Ascending aorta (tissue), 2 donors: ENCODE results near the gene FLNB. TPM values are rescaled to one million over a fixed set of nuclear protein-coding genes. Genes with fewer than 3 reads are reported as not detected.

Source experiments
- DNase-seq, 2 donors: peaks; one replicate each; pipeline ENCODE4 v3.0.0-alpha.2; 2019; ENCODE audit warnings: low spot score in 2 of 2
- H3K27ac ChIP-seq, 2 donors: fragments of 200-600 bp; sonication (generic); one replicate each; pipeline ENCODE4 v1.5.1; 2016 to 2017; ENCODE audit warnings: mild to moderate bottlenecking in 1 of 2
- H3K27me3 ChIP-seq: fragments of 200-600 bp; sonication (generic); one replicate; pipeline ENCODE4 v1.5.1; 2017
- H3K36me3 ChIP-seq, 2 donors: fragments of 200-600 bp; sonication (generic); one replicate each; pipeline ENCODE4 v1.5.1; 2016
- H3K4me1 ChIP-seq, 2 donors: fragments of 200-600 bp; sonication (generic); one replicate each; pipeline ENCODE4 v1.5.1; 2016 to 2017; ENCODE audit warnings: mild to moderate bottlenecking in 1 of 2
- H3K4me3 ChIP-seq, 2 donors: fragments of 200-600 bp; sonication (generic); one replicate each; pipeline ENCODE4 v1.5.1; 2016 to 2017; ENCODE audit warnings: mild to moderate bottlenecking in 1 of 2
- H3K9me3 ChIP-seq, 2 donors: fragments of 200-600 bp; sonication (generic); one replicate each; pipeline ENCODE4 v1.5.1; 2016
- CTCF ChIP-seq, 3 experiments: fragments of 200-600 bp in 2 of 3; fragments of 450-650 bp in 1 of 3; sonication (generic) in 2 of 3; IDR thresholded peaks; one replicate each; pipeline ENCODE4 v1.5.1; 2016 to 2019; ENCODE audit warnings: antibody characterized with exemption in 3 of 3, mild to moderate bottlenecking in 1 of 3, moderate library complexity in 1 of 3
- intact Hi-C: fragments of 100-400 bp; cut with DNase I; formaldehyde crosslinking; loops from one replicate; pipeline ENCODE4 v1.15.1; 2023
- total RNA-seq: library from RNA; depleted of rRNA; stranded (reverse); fragments of >200 nt; gene quantifications from one replicate; pipeline ENCODE4 v1.1.0, GENCODE V29; 2016

FLNB gene
- total RNA-seq, 1 donor from 2014 or later: 144 TPM

GRCh38 chr3:58020783-58021071 is 12.5 kb downstream of the FLNB start:
- H3K9me3 ChIP-seq: no peaks in the 10 kb centered on the region
- no peaks in the 10 kb centered on the region for H3K36me3 ChIP-seq
- H3K27me3 ChIP-seq: no peaks in the 10 kb centered on the region
- no peak for DNase-seq
- intact Hi-C loops: no loop called here
- TF ChIP-seq CTCF (IDR thresholded peaks at IDR 0.05): no peak
- peak overlapping the region in 1 of 2 donors; percentile 29 for H3K4me3 ChIP-seq
- peak overlapping the region; percentile 70 to 78 for H3K27ac ChIP-seq
- peaks cover 4 to 60% of the 10 kb centered on the region in 2 donors for H3K4me1 ChIP-seq

GRCh38 chr3:58021072-58021959 is 13.1 kb downstream of the FLNB start:
- no peak for DNase-seq
- no peaks in the 10 kb centered on the region for H3K36me3 ChIP-seq
- peak overlapping the region in 1 of 2 donors; percentile 29 for H3K4me3 ChIP-seq
- TF ChIP-seq CTCF (IDR thresholded peaks at IDR 0.05): no peak
- H3K27ac ChIP-seq: peak overlapping the region; percentile 70 to 78
- no peaks in the 10 kb centered on the region for H3K27me3 ChIP-seq
- H3K4me1 ChIP-seq: peaks cover 4 to 63% of the 10 kb centered on the region in 2 donors
- intact Hi-C loops: no loop called here
- H3K9me3 ChIP-seq: no peaks in the 10 kb centered on the region

GRCh38 chr3:58021962-58022361 is 13.7 kb downstream of the FLNB start:
- Histone ChIP-seq H3K4me1 (peaks cover 4 to 65% of the 10 kb centered on the region in 2 donors), H3K27ac (peak overlapping the region; percentile 22 to 70)
- no peak for TF ChIP-seq CTCF (IDR thresholded peaks at IDR 0.05)

GRCh38 chr3:58022490-58022889 is 14.3 kb downstream of the FLNB start:
- no peak for DNase-seq
- H3K4me1 ChIP-seq: peaks cover 4 to 65% of the 10 kb centered on the region in 2 donors
- H3K27me3 ChIP-seq: no peaks in the 10 kb centered on the region
- intact Hi-C loops: no loop called here
- TF ChIP-seq CTCF (IDR thresholded peaks at IDR 0.05): no peak
- no peaks in the 10 kb centered on the region for H3K36me3 ChIP-seq
- no peaks in the 10 kb centered on the region for H3K9me3 ChIP-seq
- no peak overlapping the region for H3K4me3 ChIP-seq
- H3K27ac ChIP-seq: peak overlapping the region; percentile 22 to 70

More at GRCh38 chr3:58021962-58022361, 13.7 kb downstream of the FLNB start:
- intact Hi-C loops: no loop called here
- Histone ChIP-seq H3K9me3 (no peaks in the 10 kb centered on the region), H3K27me3 (no peaks in the 10 kb centered on the region), H3K4me3 (no peak overlapping the region), H3K36me3 (no peaks in the 10 kb centered on the region)
- DNase-seq: no peak

- H3K27me3 ChIP-seq: no peaks in the 10 kb centered on the region
- intact Hi-C loops: no loop called here
- no peak overlapping the region for H3K4me3 ChIP-seq
- H3K4me1 ChIP-seq: peaks cover 4 to 61% of the 10 kb centered on the region in 2 donors
- H3K36me3 ChIP-seq: no peaks in the 10 kb centered on the region
- peak overlapping the region; percentile 15 to 36 for H3K27ac ChIP-seq
- DNase-seq: no peak
- no peak for TF ChIP-seq CTCF (IDR thresholded peaks at IDR 0.05)
- H3K9me3 ChIP-seq: no peaks in the 10 kb centered on the region
Measured at GRCh38 chr3:58023531-58023930, 15.3 kb downstream of the FLNB start.
